ENCODE results near the gene NRP1. TPM values are rescaled to one million over a fixed set of nuclear protein-coding genes. Genes with fewer than 3 reads are reported as not detected.

Gene NRP1
- polyA plus RNA-seq, 2 of the 4 experiments (the other 2 are of a cell fraction) = 121 to 259 TPM

GRCh38 chr10:33236916-33237315 is 97.6 kb downstream of the NRP1 start:
- peak; percentile 18 for FAIRE-seq
- no peaks in the 10 kb centered on the region for H3K9me3 ChIP-seq
- no peak for TF ChIP-seq CTCF (IDR thresholded peaks at IDR 0.05)
- no peak for TF ChIP-seq JUNB (IDR thresholded peaks at IDR 0.05)
- TF ChIP-seq SMC3 (IDR thresholded peaks at IDR 0.05) = no peak
- no peak for TF ChIP-seq NR3C1 (IDR thresholded peaks at IDR 0.05)
- no peak for TF ChIP-seq NPAS2 (CRISPR knock-in tag; IDR thresholded peaks at IDR 0.05; ENCODE audit: borderline replicate concordance)
- no peak for TF ChIP-seq ESRRA (IDR thresholded peaks at IDR 0.05; ENCODE audit: borderline replicate concordance, low read length)
- no peak for TF ChIP-seq TFCP2L1 (CRISPR knock-in tag; IDR thresholded peaks at IDR 0.05)
- no peak for TF ChIP-seq FOSL2 (IDR thresholded peaks at IDR 0.05)
- no peak for TF ChIP-seq FOSL2 (CRISPR knock-in tag; IDR thresholded peaks at IDR 0.05)
- no peak for TF ChIP-seq RNF2 (IDR thresholded peaks at IDR 0.05; ENCODE audit: borderline replicate concordance, low read depth)
- no peak for TF ChIP-seq KDM1A (IDR thresholded peaks at IDR 0.05; ENCODE audit: low read depth)
- no peak for TF ChIP-seq CHD2 (IDR thresholded peaks at IDR 0.05; ENCODE audit: low read length, partially characterized antibody)
- no peak for TF ChIP-seq CBX8 (IDR thresholded peaks at IDR 0.05)
- no peak for TF ChIP-seq HOXB5 (CRISPR knock-in tag; IDR thresholded peaks at IDR 0.05)
- TF ChIP-seq USF2 (IDR thresholded peaks at IDR 0.05) = no peak
- DNase-seq (ENCODE audit: low read depth in 1 of 2, low spot score in 1 of 2) = no peak
- ATAC-seq = no peak
- CTCF ChIA-PET = interaction anchor here (0.7 to 2.1 kb wide), 3 partner anchors 36 to 1504 kb away, joined by 3 to 7 read pairs (median 6); no protein-coding TSS in a partner anchor
- POLR2A ChIA-PET = no interaction called here
- no peak overlapping the region for H3K4me3 ChIP-seq
- H3K4me2 ChIP-seq = peak overlapping the region; percentile 74
- H3K27ac ChIP-seq = peak overlapping the region; percentile 91 to 92
- H3K4me1 ChIP-seq = peaks cover 73% of the 10 kb centered on the region
- WGBS (ENCODE audit: missing lambda C conversion rate) = 91% methylated on average over 6 of the region's 6 CpGs

- DNase-seq (ENCODE audit: low read depth in 1 of 2, low spot score in 1 of 2) (no peak), ATAC-seq (no peak), FAIRE-seq (no peak)
- H3K4me3 ChIP-seq = no peak overlapping the region
- H3K9me3 ChIP-seq = no peaks in the 10 kb centered on the region
- ChIA-PET CTCF (no interaction called here), POLR2A (no interaction called here)
- peaks cover 64% of the 10 kb centered on the region for H3K4me1 ChIP-seq
- WGBS (ENCODE audit: missing lambda C conversion rate) = 97% methylated on average over 3 of the region's 3 CpGs
- H3K27ac ChIP-seq = peak overlapping the region; percentile 91 to 92
- no peak for TF ChIP-seq FOXS1 (CRISPR knock-in tag; IDR thresholded peaks at IDR 0.05)
- no peak for TF ChIP-seq KDM1A (IDR thresholded peaks at IDR 0.05; ENCODE audit: low read depth)
- TF ChIP-seq JUN (IDR thresholded peaks at IDR 0.05) = no peak
- TF ChIP-seq ELK1 (IDR thresholded peaks at IDR 0.05; ENCODE audit: low read depth, low read length) = no peak
- no peak overlapping the region for H3K4me2 ChIP-seq
Measured at GRCh38 chr10:33235951-33236350, 98.5 kb downstream of the NRP1 start.

GRCh38 chr10:33235251-33235884 is 99.1 kb downstream of the NRP1 start:
- Histone ChIP-seq H3K9me3 (no peaks in the 10 kb centered on the region), H3K4me3 (no peak overlapping the region), H3K4me2 (no peak overlapping the region), H3K27ac (peak overlapping the region; percentile 91 to 92; a peak in 5 of 6 replicates), H3K4me1 (peaks cover 59% of the 10 kb centered on the region)
- FAIRE-seq (no peak), ATAC-seq (no peak), DNase-seq (ENCODE audit: low read depth in 1 of 2, low spot score in 1 of 2) (no peak)
- ChIA-PET CTCF (interaction anchor here (4.0 kb wide), 1 partner anchor 14 kb away, joined by 13 read pairs; no protein-coding TSS in a partner anchor), POLR2A (no interaction called here)
- WGBS (ENCODE audit: missing lambda C conversion rate) = 90% methylated on average over 8 of the region's 8 CpGs
- TF ChIP-seq EHF (CRISPR knock-in tag; IDR thresholded peaks at IDR 0.05) = no peak
